PFSK-1 (cell line): Measurements from ENCODE around the gene PLAAT1.

ENCODE experiments used
- POLR2AphosphoS5 ChIP-seq: IDR thresholded peaks from 2 replicates; pipeline ENCODE4 v1.6.1; 2012; ENCODE audit warnings: low read depth, mild to moderate bottlenecking, control low read depth, low read length, moderate library complexity
- SIN3A ChIP-seq: IDR thresholded peaks from 2 replicates; pipeline ENCODE4 v1.6.1; 2012; ENCODE audit warnings: mild to moderate bottlenecking, low read length, moderate library complexity, borderline replicate concordance; ENCODE audit not compliant: insufficient read depth
- TAF1 ChIP-seq: IDR thresholded peaks from 2 replicates; pipeline ENCODE4 v1.6.1; 2012; ENCODE audit warnings: low read length, control low read depth, borderline replicate concordance; ENCODE audit not compliant: insufficient read depth

The PLAAT1 gene

GRCh38 chr3:193317682-193318300 lies 76.8 kb downstream of the PLAAT1 start:
- TF ChIP-seq POLR2AphosphoS5, result no peak
- no peak for TF ChIP-seq SIN3A
- TF ChIP-seq TAF1, result no peak
